Activated naive CD4-positive, alpha-beta T cell treated with anti-CD3 and anti-CD28 coated beads, Interleukin-2, amount 50 U/mL, for 24 hours (primary cell): ENCODE data around the gene SMIM14.
"Not testable (repeated sequence)": the region's sequence is repeated elsewhere in the genome, so short reads cannot be mapped to it uniquely, and the experiment has no call there.

Experiments
- H3K27ac Mint-ChIP-seq: one replicate; pipeline ENCODE4 v1.8.0; 2021; ENCODE audit warnings: mild to moderate bottlenecking, mixed read lengths
- H3K27me3 Mint-ChIP-seq: one replicate; pipeline ENCODE4 v1.8.0; 2021; ENCODE audit warnings: mixed read lengths
- H3K36me3 Mint-ChIP-seq: one replicate; pipeline ENCODE4 v1.8.0; 2021; ENCODE audit warnings: mixed read lengths
- H3K4me1 Mint-ChIP-seq: one replicate; pipeline ENCODE4 v1.8.0; 2021; ENCODE audit warnings: mixed read lengths
- H3K4me3 Mint-ChIP-seq: one replicate; pipeline ENCODE4 v1.8.0; 2021; ENCODE audit warnings: mild to moderate bottlenecking, mixed read lengths
- H3K9me3 Mint-ChIP-seq: one replicate; pipeline ENCODE4 v1.8.0; 2021; ENCODE audit warnings: mixed read lengths

SMIM14 gene

GRCh38 chr4:39515669-39516401 lies 122.8 kb downstream of the SMIM14 start:
- not testable (repeated sequence) for H3K4me1 Mint-ChIP-seq, H3K4me3 Mint-ChIP-seq, H3K36me3 Mint-ChIP-seq, H3K27ac Mint-ChIP-seq, H3K9me3 Mint-ChIP-seq, H3K27me3 Mint-ChIP-seq

GRCh38 chr4:39514888-39515401 lies 123.7 kb downstream of the SMIM14 start:
- peaks cover 4% of the 10 kb centered on the region for H3K36me3 Mint-ChIP-seq
- no peaks in the 10 kb centered on the region for H3K27me3 Mint-ChIP-seq
- H3K4me3 Mint-ChIP-seq: no peak overlapping the region
- H3K27ac Mint-ChIP-seq: no peak overlapping the region
- no peaks in the 10 kb centered on the region for H3K9me3 Mint-ChIP-seq
- no peaks in the 10 kb centered on the region for H3K4me1 Mint-ChIP-seq

GRCh38 chr4:39514266-39514665 lies 124.4 kb downstream of the SMIM14 start:
- not testable (repeated sequence) for H3K27ac Mint-ChIP-seq, H3K27me3 Mint-ChIP-seq, H3K9me3 Mint-ChIP-seq

DNA sequence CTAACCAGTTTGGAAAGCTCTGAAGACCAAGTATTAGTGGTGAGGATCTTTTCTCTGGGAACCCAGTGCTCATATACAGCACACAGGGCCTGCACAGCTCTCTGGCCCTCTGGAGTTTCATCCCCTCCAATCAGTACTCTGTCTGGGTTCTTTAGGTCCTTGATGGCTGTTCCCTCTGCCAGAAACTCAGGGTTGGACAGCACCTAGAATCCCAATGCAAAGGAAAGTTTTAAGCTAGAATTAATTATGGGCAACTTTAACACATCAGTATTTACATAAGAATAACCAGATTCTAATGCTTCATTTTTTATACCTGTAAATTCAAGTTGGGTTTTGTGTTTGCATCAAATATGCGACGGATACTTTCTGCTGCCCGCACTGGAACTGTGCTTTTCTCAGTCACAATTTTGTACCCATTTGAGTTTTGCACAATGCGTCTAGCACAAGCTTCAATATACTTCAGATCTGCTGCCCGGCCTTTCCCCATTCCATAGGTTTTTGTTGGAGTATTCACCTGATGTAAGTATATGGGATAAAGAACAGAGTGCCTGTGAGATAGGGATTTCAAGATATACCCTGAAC lies 128.2 kb downstream of the SMIM14 start:
- H3K4me3 Mint-ChIP-seq: no peak overlapping the region
- H3K27me3 Mint-ChIP-seq: no peaks in the 10 kb centered on the region
- no peaks in the 10 kb centered on the region for H3K9me3 Mint-ChIP-seq
- H3K4me1 Mint-ChIP-seq: no peaks in the 10 kb centered on the region
- H3K27ac Mint-ChIP-seq: no peak overlapping the region
- H3K36me3 Mint-ChIP-seq: peaks cover 13% of the 10 kb centered on the region

More at GRCh38 chr4:39514266-39514665, 124.4 kb downstream of the SMIM14 start:
- H3K4me1 Mint-ChIP-seq, H3K4me3 Mint-ChIP-seq, H3K36me3 Mint-ChIP-seq: not testable (repeated sequence)

- no peak overlapping the region for H3K27ac Mint-ChIP-seq
- H3K4me3 Mint-ChIP-seq: no peak overlapping the region
- H3K9me3 Mint-ChIP-seq: no peaks in the 10 kb centered on the region
- peaks cover 15% of the 10 kb centered on the region for H3K36me3 Mint-ChIP-seq
- H3K27me3 Mint-ChIP-seq: no peaks in the 10 kb centered on the region
- no peaks in the 10 kb centered on the region for H3K4me1 Mint-ChIP-seq
These were observed 133.1 kb downstream of the SMIM14 start for GRCh38 chr4:39505581-39505980.

GRCh38 chr4:39504538-39504937 lies 134.1 kb downstream of the SMIM14 start:
- H3K27me3 Mint-ChIP-seq: no peaks in the 10 kb centered on the region
- H3K4me1 Mint-ChIP-seq: no peaks in the 10 kb centered on the region
- no peak overlapping the region for H3K4me3 Mint-ChIP-seq
- no peaks in the 10 kb centered on the region for H3K9me3 Mint-ChIP-seq
- peaks cover 13% of the 10 kb centered on the region for H3K36me3 Mint-ChIP-seq
- H3K27ac Mint-ChIP-seq: no peak overlapping the region

GRCh38 chr4:39502664-39503035 lies 136.0 kb downstream of the SMIM14 start:
- H3K36me3 Mint-ChIP-seq: peaks cover 11% of the 10 kb centered on the region
- not testable (repeated sequence) for H3K27ac Mint-ChIP-seq, H3K4me1 Mint-ChIP-seq, H3K27me3 Mint-ChIP-seq, H3K4me3 Mint-ChIP-seq, H3K9me3 Mint-ChIP-seq

GRCh38 chr4:39502019-39502663 lies 136.5 kb downstream of the SMIM14 start:
- Mint-ChIP-seq H3K27me3 (no peaks in the 10 kb centered on the region), H3K27ac (no peak overlapping the region), H3K9me3 (no peaks in the 10 kb centered on the region)

GRCh38 chr4:39498727-39499020 lies 140.0 kb downstream of the SMIM14 start:
- Mint-ChIP-seq H3K36me3 (peaks cover 7% of the 10 kb centered on the region), H3K27me3 (no peaks in the 10 kb centered on the region), H3K4me3 (no peak overlapping the region), H3K4me1 (no peaks in the 10 kb centered on the region), H3K9me3 (no peaks in the 10 kb centered on the region), H3K27ac (no peak overlapping the region)

More at GRCh38 chr4:39502019-39502663, 136.5 kb downstream of the SMIM14 start:
- H3K4me1 Mint-ChIP-seq: no peaks in the 10 kb centered on the region
- H3K36me3 Mint-ChIP-seq: peaks cover 10% of the 10 kb centered on the region
- no peak overlapping the region for H3K4me3 Mint-ChIP-seq

DNA sequence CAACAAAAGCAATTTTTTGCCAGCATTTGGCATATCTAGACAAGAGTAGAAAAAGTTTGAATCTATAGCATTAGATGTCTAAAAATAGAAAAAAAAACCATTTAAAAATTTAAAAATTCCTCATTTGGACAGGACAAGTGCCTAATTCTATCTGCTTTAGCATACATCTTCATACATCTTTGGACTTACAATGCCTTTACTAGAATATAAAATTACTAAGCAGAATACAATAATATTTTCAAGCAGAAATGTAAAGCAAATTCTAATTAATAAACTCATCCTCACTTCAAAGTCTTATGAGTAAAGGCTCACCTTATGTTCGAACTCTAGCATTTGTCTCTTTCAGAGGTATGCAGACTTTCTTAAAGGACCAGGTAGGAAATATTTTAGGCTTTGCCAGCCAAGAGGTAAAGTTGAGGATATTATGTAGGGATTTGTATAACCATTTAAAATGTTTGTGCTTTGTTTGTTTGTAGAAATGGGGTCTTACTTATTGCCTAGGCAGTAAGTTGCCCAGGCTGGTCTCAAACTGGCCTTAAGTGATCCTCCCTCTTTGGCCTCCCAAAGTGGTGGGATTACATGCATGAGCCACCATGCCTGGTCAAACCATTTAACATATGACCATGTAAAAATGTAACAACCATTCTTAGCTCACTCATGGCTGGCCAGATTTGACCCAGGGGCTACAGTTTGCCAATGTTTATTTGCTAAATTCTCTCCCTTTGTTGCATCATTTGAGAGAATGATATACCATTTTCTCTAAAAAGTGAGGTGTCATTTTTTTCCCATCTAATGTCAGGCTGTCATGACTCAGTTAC lies 140.5 kb downstream of the SMIM14 start:
- no peaks in the 10 kb centered on the region for H3K9me3 Mint-ChIP-seq
- H3K4me3 Mint-ChIP-seq: no peak overlapping the region
- H3K36me3 Mint-ChIP-seq: peaks cover 7% of the 10 kb centered on the region
- no peaks in the 10 kb centered on the region for H3K4me1 Mint-ChIP-seq
- H3K27ac Mint-ChIP-seq: no peak overlapping the region
- no peaks in the 10 kb centered on the region for H3K27me3 Mint-ChIP-seq
